ENCODE results near the gene TMEM8B.
"Not testable (repeated sequence)": the region's sequence is repeated elsewhere in the genome, so short reads cannot be mapped to it uniquely, and the experiment has no call there.

TMEM8B gene

DNA sequence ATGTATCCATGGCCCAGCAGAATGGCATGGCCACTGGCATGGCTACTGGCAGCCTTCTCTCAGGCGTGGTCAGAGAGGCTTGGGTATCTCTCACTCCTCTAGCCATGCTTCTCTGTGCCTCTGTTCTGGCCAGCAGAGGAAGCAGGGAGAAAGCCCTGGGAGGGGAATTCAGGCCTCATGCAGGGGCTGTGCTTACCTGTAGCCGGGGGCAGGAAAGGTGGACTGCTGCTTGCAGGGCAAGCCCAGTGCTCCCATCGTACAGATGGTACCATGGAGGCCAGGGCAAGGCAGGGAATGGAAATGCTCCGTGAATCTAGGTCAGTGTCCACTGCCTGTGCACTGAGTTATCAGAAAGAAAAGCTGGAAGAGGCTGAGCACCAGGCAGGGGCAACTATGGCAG, 38.5 kb downstream of the TMEM8B start:
- no peak for DNase-seq

GRCh38 chr9:35868933-35869332, 39.9 kb downstream of the TMEM8B start:
- DNase-seq = no peak

GRCh38 chr9:35869621-35870216, 40.7 kb downstream of the TMEM8B start:
- DNase-seq = no peak

DNA sequence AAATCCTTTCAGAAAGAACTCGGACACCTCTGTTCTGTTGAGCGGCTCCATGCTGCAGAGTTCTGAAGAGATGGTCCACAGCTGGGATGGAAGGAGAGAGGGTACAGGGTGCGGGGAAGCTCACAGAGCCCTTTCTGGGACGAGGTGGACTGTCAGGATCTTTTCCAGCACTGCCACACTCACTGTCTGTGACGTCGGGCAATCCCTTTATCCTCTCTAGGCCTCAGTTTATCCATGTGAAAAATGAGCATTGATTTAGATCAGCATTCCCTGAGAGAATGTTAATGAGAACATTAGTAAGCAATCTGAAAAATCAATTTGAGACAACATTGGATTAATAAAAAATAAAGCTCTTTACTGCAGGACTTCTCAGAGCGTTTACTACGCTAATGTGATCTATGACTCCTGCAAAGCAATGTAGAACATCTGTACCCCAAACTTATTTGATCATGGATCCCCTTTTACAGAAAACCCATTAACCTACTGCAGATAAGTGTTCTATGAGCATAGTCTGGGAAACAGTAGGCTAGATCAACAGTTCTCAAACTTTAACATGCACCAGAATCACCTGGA, 41.4 kb downstream of the TMEM8B start, which contains the start of gene OR13J1:
OR13J1 (minus strand) TSS at position 51 of the 573 bp plus-strand sequence; CDS start at position 51, 0 bp downstream.
- no peak for DNase-seq

DNA sequence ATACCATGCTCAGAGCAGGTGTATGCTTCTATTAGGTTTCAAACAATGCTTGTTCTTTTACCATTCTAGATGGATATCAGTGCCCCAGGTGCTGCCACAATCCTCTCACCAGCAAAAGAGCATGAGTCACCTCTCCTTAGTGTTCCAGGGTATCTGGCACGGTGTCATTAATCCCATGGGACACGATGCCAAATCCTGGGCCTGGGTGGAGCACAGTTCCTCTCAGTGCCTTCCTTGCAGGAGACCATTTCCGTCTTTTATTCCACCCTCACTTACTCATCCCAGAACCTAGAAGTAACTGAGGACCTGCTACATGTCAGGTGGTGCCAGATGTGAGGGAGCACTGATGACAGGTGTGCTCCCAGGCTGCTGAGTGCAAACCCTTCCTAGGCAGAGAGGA, 42.5 kb downstream of the TMEM8B start:
- no peak for DNase-seq

GRCh38 chr9:35872505-35872904, 43.5 kb downstream of the TMEM8B start:
- no peak for DNase-seq

GRCh38 chr9:35882263-35882848, 53.3 kb downstream of the TMEM8B start:
- peak; percentile 66 for DNase-seq

- no peak for DNase-seq
Observed at GRCh38 chr9:35882996-35883395, 54.0 kb downstream of the TMEM8B start.

- not testable (repeated sequence) for DNase-seq
Observed at GRCh38 chr9:35884908-35885307, 55.9 kb downstream of the TMEM8B start.

DNA sequence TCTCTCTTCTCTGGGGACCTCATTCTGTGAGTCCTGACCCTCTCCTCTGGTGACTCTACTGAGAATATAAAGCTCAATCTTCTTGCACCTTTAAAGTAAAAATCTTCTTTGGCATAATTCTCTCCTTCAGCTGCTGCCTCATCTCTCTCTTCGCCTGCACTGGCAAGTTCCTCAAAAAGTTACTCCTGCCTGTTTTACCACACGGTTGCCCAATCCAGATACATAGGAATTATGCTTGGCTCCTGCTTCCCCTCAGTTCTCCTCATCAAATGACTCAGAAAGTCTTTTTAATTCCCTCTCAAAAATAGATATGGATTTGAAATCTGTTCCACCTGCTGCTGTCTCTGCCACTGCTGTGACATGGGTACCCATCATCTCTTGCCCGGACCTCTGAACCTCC, 62.6 kb downstream of the TMEM8B start:
- DNase-seq = no peak

GRCh38 chr9:35892051-35892450, 63.0 kb downstream of the TMEM8B start:
- DNase-seq = no peak

- DNase-seq = no peak
Observed at GRCh38 chr9:35896570-35896969, 67.5 kb downstream of the TMEM8B start.

- not testable (repeated sequence) for DNase-seq
Observed at GRCh38 chr9:35897376-35898099, 68.5 kb downstream of the TMEM8B start.

DNA sequence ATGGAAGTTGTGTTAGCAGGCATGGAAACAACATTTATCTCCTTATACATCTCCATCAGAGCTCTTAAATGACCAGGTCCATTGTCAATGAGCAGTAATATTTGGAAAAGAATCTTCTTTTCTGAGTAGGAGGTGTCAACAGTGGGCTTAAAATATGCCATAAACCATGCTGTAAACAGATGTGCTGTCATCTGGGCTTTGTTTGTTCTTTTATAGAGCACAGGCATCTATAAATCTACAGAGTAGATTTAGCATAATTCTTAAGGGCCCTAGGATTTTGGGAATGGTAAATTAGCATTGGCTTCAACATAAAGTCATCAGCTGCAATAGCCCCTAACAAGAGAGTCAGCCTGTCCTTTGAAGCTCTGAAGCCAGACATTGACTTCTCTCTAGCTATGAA, 69.3 kb downstream of the TMEM8B start:
- DNase-seq = no peak

DNA sequence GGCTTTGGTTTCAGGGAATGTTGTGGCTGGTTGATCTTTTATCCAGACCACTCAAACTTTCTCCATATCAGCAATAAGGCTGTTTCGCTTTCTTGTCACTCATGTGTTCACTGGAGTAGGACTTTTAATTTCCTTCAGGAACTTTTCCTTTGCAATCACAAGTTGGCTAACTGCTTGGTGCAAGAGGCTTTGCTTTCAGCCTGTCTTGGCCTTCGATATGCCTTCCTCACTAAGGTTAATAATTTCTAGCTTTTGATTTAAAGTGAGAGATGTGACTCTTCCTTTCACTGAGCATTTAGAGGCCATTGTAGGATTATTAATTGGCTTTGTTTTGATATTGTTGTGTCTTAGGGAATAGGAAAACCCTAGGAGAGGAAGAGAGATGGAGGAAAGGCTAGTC, 70.0 kb downstream of the TMEM8B start:
- DNase-seq = no peak

DNA sequence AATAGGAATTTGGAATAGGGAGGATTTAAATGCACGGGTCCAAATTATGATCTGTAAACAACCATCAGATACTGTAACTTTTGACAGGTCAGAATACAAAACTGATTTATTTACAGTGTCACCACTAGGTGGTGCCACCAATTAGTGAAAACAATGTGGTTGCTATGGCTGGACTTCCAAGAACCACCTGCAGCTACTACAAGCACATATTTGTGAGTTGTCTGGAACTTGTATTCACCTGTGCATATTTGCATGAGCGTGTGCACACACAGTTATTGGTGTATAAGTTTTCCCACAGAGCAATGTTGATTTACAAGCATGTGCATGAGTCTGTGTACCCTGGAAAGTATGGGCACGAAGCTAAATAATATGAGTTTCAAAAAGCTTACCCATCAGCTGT, 74.0 kb downstream of the TMEM8B start:
- DNase-seq = peak; percentile 65

DNA sequence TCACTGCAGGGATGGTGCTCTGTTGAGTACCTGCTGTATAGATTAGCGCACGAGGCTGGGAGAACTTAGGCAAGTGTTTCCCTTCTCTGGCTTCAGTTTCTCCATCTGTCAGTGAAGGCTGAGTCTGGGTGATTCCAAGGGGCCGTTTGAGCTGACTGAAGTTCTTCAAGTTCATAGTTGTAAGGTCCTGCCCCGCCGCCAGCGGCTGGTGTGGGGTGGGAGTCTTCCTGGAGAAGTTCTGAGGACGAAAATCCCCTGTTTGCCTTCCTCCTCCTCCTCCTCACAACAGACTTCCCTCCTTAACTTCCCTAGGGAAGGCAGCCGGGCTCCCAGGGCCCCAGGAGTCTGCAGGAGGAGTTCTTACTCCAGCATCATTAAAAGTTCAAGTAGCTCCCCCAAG, 75.3 kb downstream of the TMEM8B start:
- no peak for DNase-seq

DNA sequence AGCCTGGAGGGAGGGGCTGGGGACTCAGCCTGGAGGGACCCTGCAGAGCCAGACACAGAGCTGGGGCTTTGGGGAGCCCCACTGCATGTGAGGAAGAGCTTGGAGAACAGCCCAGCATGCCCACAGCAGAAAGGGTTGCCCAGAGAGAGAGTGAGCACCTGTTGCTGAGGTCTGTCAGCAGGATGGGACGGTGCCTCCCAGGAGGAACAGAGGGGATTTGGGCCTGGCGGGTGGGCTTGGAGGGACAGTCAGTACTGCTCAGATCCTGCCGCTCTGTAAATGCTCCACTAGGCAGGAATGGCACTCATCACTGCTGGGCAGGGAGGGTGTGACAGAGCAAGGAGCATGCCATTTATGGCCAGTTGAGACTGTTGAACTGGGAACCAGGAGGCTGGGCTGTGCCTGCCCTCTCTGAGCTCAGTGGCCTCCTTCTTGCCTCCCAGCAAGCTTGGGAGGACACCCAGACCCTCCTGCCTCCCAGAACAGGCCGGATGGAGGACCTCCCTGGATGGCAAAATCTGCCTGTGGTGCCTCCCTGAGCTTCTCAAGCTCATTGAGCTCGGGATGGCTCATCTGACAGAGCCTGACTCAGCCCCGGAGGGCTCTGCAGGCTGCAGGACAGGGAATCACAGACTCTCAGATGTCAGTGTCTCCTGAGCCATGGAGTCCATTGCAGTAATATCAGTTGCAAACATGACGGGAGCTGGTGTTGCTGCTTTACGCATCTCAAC, 76.2 kb downstream of the TMEM8B start:
- DNase-seq = no peak

DNA sequence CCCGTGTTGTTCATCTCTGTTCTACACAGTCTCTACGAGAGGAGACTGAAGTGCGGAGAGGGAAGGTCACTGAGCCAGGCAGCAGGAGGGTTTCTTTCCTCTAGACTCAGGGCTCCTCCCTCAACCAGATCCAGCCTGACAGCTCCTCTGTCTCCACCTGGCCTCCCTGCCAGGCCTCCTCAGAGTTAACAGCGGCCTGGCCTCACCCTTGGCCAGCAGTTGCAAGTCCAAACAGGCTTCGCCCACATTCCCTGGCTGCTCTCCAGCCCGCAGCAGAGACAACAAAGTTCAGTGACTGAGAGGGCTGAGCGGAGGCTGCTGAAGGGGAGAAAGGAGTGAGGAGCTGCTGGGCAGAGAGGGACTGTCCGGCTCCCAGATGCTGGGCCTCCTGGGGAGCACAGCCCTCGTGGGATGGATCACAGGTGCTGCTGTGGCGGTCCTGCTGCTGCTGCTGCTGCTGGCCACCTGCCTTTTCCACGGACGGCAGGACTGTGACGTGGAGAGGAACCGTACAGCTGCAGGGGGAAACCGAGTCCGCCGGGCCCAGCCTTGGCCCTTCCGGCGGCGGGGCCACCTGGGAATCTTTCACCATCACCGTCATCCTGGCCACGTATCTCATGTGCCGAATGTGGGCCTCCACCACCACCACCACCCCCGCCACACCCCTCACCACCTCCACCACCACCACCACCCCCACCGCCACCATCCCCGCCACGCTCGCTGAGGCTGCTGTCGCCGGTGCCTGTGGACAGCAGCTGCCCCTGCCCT, 77.1 kb downstream of the TMEM8B start, which contains the start of gene HRCT1:
HRCT1 (plus strand) TSS at position 291 of the 768 bp plus-strand sequence; CDS start at position 377, 86 bp downstream.
- peak; percentile 30 for DNase-seq

GRCh38 chr9:35906923-35907699, 78.1 kb downstream of the TMEM8B start:
- no peak for DNase-seq

DNA sequence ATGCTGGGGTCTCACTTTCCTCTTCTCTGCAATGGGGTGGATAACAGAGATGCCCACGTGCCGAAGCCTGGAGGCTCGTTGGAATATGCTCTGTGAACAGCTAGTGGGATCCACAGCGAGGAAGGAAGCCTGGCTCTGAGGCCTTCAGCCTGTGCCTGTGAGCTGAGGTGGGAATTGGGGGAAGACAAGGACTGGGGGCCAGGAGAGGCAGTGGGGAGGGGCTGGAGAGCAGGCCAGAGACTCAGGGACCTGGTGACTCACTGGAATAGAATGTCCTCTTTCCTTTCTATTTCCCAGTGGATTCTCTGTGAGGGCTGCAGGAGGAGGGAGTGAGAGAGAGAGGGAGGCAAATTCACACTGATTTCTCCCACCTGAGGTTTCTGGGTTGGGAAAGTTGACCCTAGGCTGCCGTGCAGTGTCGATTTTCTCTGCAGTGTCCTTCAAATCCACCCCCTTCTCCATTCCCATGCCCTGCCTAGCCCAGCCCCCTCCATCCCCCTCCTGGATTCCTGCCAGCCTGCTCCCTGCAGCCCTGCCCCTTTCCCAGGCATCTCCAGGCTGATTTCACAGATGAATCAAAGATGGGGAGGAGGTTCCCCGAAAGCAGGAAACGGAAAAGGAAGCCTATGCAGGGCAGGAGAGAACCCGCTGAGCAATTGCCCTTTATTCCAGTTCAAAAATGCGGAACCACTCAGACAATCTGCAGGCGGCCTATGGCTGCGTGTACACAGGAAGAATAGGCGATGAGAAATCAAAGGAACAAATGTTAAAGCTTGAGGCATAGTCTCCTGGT, 78.9 kb downstream of the TMEM8B start:
- no peak for DNase-seq

All from hematopoietic multipotent progenitor cell treated with erythropoietin and hydrocortisone succinate and interleukin-3 and kit ligand, for 8 days (in vitro differentiated cells).